ENCODE measurements around the gene PLPPR5.
A peak's percentile ranks its signal among the peaks of the same experiment; 100 is the strongest.

The PLPPR5 gene

GRCh38 chr1:98992844-98993243 lies 11.8 kb downstream of the PLPPR5 start:
- Histone ChIP-seq H3K27me3 (replicated peaks; ENCODE audit: control insufficient read depth, insufficient read depth, low read length) (no peaks in the 10 kb centered on the region), H3K4me3 (ENCODE audit: low read length) (no peak overlapping the region), H3K4me1 (ENCODE audit: control insufficient read depth, insufficient read depth, low read length) (peaks cover 17% of the 10 kb centered on the region), H3K36me3 (ENCODE audit: control insufficient read depth, insufficient read depth, low read length, severe bottlenecking) (no peaks in the 10 kb centered on the region), H3K9me3 (ENCODE audit: control insufficient read depth, low read length) (no peaks in the 10 kb centered on the region), H3K9ac (ENCODE audit: low read length) (no peak overlapping the region)
- DNase-seq (ENCODE audit: low read depth): no peak

GRCh38 chr1:98991127-98992012 lies 13.3 kb downstream of the PLPPR5 start:
- no peaks in the 10 kb centered on the region for H3K27me3 ChIP-seq (replicated peaks; ENCODE audit: control insufficient read depth, insufficient read depth, low read length)
- DNase-seq (ENCODE audit: low read depth): peak; percentile 56
- H3K4me1 ChIP-seq (ENCODE audit: control insufficient read depth, insufficient read depth, low read length): peaks cover 17% of the 10 kb centered on the region
- no peaks in the 10 kb centered on the region for H3K36me3 ChIP-seq (ENCODE audit: control insufficient read depth, insufficient read depth, low read length, severe bottlenecking)
- no peak overlapping the region for H3K9ac ChIP-seq (ENCODE audit: low read length)
- no peaks in the 10 kb centered on the region for H3K9me3 ChIP-seq (ENCODE audit: control insufficient read depth, low read length)
- H3K4me3 ChIP-seq (ENCODE audit: low read length): no peak overlapping the region

GRCh38 chr1:98989556-98989907 lies 15.1 kb downstream of the PLPPR5 start:
- H3K4me1 ChIP-seq (ENCODE audit: control insufficient read depth, insufficient read depth, low read length): peaks cover 17% of the 10 kb centered on the region
- H3K4me3 ChIP-seq (ENCODE audit: low read length): no peak overlapping the region
- no peaks in the 10 kb centered on the region for H3K9me3 ChIP-seq (ENCODE audit: control insufficient read depth, low read length)
- no peaks in the 10 kb centered on the region for H3K27me3 ChIP-seq (replicated peaks; ENCODE audit: control insufficient read depth, insufficient read depth, low read length)
- no peak overlapping the region for H3K9ac ChIP-seq (ENCODE audit: low read length)
- no peaks in the 10 kb centered on the region for H3K36me3 ChIP-seq (ENCODE audit: control insufficient read depth, insufficient read depth, low read length, severe bottlenecking)
- DNase-seq (ENCODE audit: low read depth): no peak

DNA sequence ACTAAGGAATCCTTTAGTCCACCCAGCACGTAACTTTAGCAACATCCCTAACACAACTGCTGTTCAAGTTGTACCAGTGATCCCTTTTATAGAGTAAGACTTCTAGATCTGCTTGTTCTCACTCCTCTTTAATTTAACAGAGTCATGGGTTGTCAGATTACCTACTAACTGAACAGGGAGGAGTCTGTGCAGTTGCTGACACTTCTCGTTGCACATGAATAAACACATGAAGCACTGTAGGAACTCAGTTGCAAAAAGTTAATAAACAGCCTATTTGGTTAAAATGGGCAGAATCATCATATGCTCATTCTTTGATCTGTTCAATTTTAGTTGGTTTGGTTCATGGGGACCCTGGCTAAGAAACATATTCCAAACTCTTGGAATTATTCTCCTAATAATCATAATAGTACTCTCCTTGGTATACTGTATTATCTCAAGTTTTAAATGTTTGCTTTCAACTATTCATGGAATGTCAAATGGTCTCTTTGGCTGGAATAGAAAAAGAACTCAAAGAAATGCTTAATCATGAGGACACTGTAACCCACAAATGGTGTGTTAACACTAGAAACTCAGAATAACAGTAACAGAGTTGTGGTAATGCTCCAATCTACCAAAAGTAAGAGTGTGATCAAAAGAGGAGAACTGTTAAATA lies 15.6 kb downstream of the PLPPR5 start:
- Histone ChIP-seq H3K9ac (ENCODE audit: low read length) (no peak overlapping the region), H3K4me1 (ENCODE audit: control insufficient read depth, insufficient read depth, low read length) (peaks cover 17% of the 10 kb centered on the region), H3K27me3 (replicated peaks; ENCODE audit: control insufficient read depth, insufficient read depth, low read length) (no peaks in the 10 kb centered on the region), H3K9me3 (ENCODE audit: control insufficient read depth, low read length) (peaks cover 2% of the 10 kb centered on the region), H3K4me3 (ENCODE audit: low read length) (no peak overlapping the region), H3K36me3 (ENCODE audit: control insufficient read depth, insufficient read depth, low read length, severe bottlenecking) (no peaks in the 10 kb centered on the region)
- peak; percentile 11 for DNase-seq (ENCODE audit: low read depth)

GRCh38 chr1:98985687-98986086 lies 19.0 kb downstream of the PLPPR5 start:
- H3K4me1 ChIP-seq (ENCODE audit: control insufficient read depth, insufficient read depth, low read length): peaks cover 19% of the 10 kb centered on the region
- H3K4me3 ChIP-seq (ENCODE audit: low read length): no peak overlapping the region
- H3K27me3 ChIP-seq (replicated peaks; ENCODE audit: control insufficient read depth, insufficient read depth, low read length): no peaks in the 10 kb centered on the region
- no peaks in the 10 kb centered on the region for H3K36me3 ChIP-seq (ENCODE audit: control insufficient read depth, insufficient read depth, low read length, severe bottlenecking)
- DNase-seq (ENCODE audit: low read depth): no peak
- H3K9ac ChIP-seq (ENCODE audit: low read length): no peak overlapping the region
- peaks cover 7% of the 10 kb centered on the region for H3K9me3 ChIP-seq (ENCODE audit: control insufficient read depth, low read length)

GRCh38 chr1:98981917-98982513 lies 22.6 kb downstream of the PLPPR5 start:
- Histone ChIP-seq H3K9ac (ENCODE audit: low read length) (no peak overlapping the region), H3K27me3 (replicated peaks; ENCODE audit: control insufficient read depth, insufficient read depth, low read length) (no peaks in the 10 kb centered on the region), H3K36me3 (ENCODE audit: control insufficient read depth, insufficient read depth, low read length, severe bottlenecking) (no peaks in the 10 kb centered on the region), H3K4me1 (ENCODE audit: control insufficient read depth, insufficient read depth, low read length) (peaks cover 6% of the 10 kb centered on the region), H3K4me3 (ENCODE audit: low read length) (no peak overlapping the region), H3K9me3 (ENCODE audit: control insufficient read depth, low read length) (peaks cover 7% of the 10 kb centered on the region)
- peak; percentile 46 for DNase-seq (ENCODE audit: low read depth)

- H3K27me3 ChIP-seq (replicated peaks; ENCODE audit: control insufficient read depth, insufficient read depth, low read length): no peaks in the 10 kb centered on the region
- DNase-seq (ENCODE audit: low read depth): no peak
- H3K9ac ChIP-seq (ENCODE audit: low read length): no peak overlapping the region
- peaks cover 7% of the 10 kb centered on the region for H3K9me3 ChIP-seq (ENCODE audit: control insufficient read depth, low read length)
- H3K4me1 ChIP-seq (ENCODE audit: control insufficient read depth, insufficient read depth, low read length): peaks cover 6% of the 10 kb centered on the region
- H3K4me3 ChIP-seq (ENCODE audit: low read length): no peak overlapping the region
- no peaks in the 10 kb centered on the region for H3K36me3 ChIP-seq (ENCODE audit: control insufficient read depth, insufficient read depth, low read length, severe bottlenecking)
Observed at GRCh38 chr1:98979463-98979862, 25.2 kb downstream of the PLPPR5 start.

DNA sequence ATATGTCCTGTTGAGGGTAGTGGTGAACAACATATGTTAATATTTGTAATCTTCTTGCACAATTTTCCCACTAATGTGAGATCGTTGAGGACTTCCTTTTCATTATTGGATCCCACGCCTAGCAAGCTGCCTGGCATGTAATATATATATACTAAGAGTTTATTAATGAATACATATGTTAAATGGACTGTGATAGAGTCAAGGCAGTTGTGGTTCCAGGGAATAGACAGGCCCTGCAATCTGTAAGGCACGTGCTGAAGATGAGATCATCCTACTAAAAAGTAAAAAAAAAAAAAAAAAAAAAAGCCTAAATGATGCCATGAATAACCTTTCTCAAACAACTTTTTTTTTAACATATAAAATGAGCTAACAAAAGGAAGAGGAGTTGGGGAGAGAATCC lies 28.9 kb downstream of the PLPPR5 start:
- Histone ChIP-seq H3K4me1 (ENCODE audit: control insufficient read depth, insufficient read depth, low read length) (no peaks in the 10 kb centered on the region), H3K4me3 (ENCODE audit: low read length) (no peak overlapping the region), H3K9me3 (ENCODE audit: control insufficient read depth, low read length) (no peaks in the 10 kb centered on the region), H3K9ac (ENCODE audit: low read length) (no peak overlapping the region), H3K27me3 (replicated peaks; ENCODE audit: control insufficient read depth, insufficient read depth, low read length) (no peaks in the 10 kb centered on the region), H3K36me3 (ENCODE audit: control insufficient read depth, insufficient read depth, low read length, severe bottlenecking) (no peaks in the 10 kb centered on the region)
- DNase-seq (ENCODE audit: low read depth): no peak

DNA sequence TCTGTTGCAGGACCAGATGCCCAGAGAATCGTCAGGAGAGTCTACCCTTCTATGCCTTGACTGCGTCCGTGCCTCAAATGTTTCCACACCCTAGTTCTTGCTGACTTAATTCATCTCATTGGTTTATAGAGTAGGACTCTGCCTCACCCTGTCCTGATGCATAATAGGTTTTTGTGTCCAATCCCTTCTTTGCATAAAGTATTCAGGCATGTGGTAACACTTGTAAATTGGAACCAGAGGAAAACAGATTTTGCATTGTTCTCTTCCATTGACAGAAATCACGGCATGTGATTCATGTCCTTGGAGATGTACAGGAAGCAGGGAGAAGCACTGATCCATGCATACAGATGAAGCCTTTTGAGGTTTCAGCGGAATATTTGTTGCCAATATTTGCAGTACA lies 29.5 kb downstream of the PLPPR5 start:
- H3K4me1 ChIP-seq (ENCODE audit: control insufficient read depth, insufficient read depth, low read length): peaks cover under 1% of the 10 kb centered on the region
- DNase-seq (ENCODE audit: low read depth): peak; percentile 23
- H3K9me3 ChIP-seq (ENCODE audit: control insufficient read depth, low read length): no peaks in the 10 kb centered on the region
- no peak overlapping the region for H3K4me3 ChIP-seq (ENCODE audit: low read length)
- no peaks in the 10 kb centered on the region for H3K27me3 ChIP-seq (replicated peaks; ENCODE audit: control insufficient read depth, insufficient read depth, low read length)
- no peak overlapping the region for H3K9ac ChIP-seq (ENCODE audit: low read length)
- H3K36me3 ChIP-seq (ENCODE audit: control insufficient read depth, insufficient read depth, low read length, severe bottlenecking): no peaks in the 10 kb centered on the region

GRCh38 chr1:98969798-98970490 lies 34.7 kb downstream of the PLPPR5 start:
- no peaks in the 10 kb centered on the region for H3K36me3 ChIP-seq (ENCODE audit: control insufficient read depth, insufficient read depth, low read length, severe bottlenecking)
- DNase-seq (ENCODE audit: low read depth): no peak
- H3K9ac ChIP-seq (ENCODE audit: low read length): no peak overlapping the region
- no peaks in the 10 kb centered on the region for H3K9me3 ChIP-seq (ENCODE audit: control insufficient read depth, low read length)
- no peak overlapping the region for H3K4me3 ChIP-seq (ENCODE audit: low read length)
- no peaks in the 10 kb centered on the region for H3K27me3 ChIP-seq (replicated peaks; ENCODE audit: control insufficient read depth, insufficient read depth, low read length)
- H3K4me1 ChIP-seq (ENCODE audit: control insufficient read depth, insufficient read depth, low read length): peaks cover 5% of the 10 kb centered on the region

DNA sequence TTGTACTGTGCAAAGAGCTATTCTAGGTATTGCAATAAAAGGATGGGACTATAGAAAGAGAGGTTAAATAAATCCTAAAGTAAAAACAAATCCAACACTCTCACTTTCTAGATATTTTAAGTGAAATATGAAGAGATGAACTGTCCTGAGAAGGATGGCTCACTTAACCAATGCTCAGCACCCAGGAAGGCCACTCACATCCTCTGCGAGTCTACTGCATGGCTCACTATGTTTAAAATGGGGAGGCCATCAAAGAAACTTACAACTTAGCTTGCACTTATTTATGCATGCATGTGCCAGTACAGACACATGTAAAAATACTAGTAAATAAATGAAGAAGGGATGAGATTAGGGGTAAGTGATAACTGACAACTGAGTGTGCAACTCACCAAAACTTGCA lies 37.5 kb downstream of the PLPPR5 start:
- Histone ChIP-seq H3K9ac (ENCODE audit: low read length) (no peak overlapping the region), H3K4me3 (ENCODE audit: low read length) (no peak overlapping the region), H3K9me3 (ENCODE audit: control insufficient read depth, low read length) (no peaks in the 10 kb centered on the region), H3K27me3 (replicated peaks; ENCODE audit: control insufficient read depth, insufficient read depth, low read length) (no peaks in the 10 kb centered on the region), H3K4me1 (ENCODE audit: control insufficient read depth, insufficient read depth, low read length) (peaks cover 13% of the 10 kb centered on the region), H3K36me3 (ENCODE audit: control insufficient read depth, insufficient read depth, low read length, severe bottlenecking) (no peaks in the 10 kb centered on the region)
- no peak for DNase-seq (ENCODE audit: low read depth)
